OCI-LY1 (cell line): ENCODE data around the gene COL23A1.

Experiments used
- H2AFZ ChIP-seq: fragments of 200-600 bp; sonication (generic), shearing (Covaris generic); 2 replicates; pipeline ENCODE4 v1.6.0; 2014; ENCODE audit warnings: antibody characterized with exemption, mild to moderate bottlenecking, low read length
- H3F3A ChIP-seq: fragments of 200-600 bp; sonication (generic), shearing (Covaris generic); 2 replicates; pipeline ENCODE4 v1.6.0; 2014; ENCODE audit warnings: mild to moderate bottlenecking, antibody characterized with exemption, low read length, moderate library complexity; ENCODE audit not compliant: insufficient read depth
- H3K27ac ChIP-seq: fragments of 200-600 bp; sonication (generic); 2 replicates; pipeline ENCODE4 v1.5.1; 2014; ENCODE audit warnings: low read length, mixed run types, mild to moderate bottlenecking, low read depth; ENCODE audit not compliant: poor library complexity, severe bottlenecking
- H3K27me3 ChIP-seq: fragments of 200-600 bp; sonication (generic); 2 replicates; pipeline ENCODE4 v1.6.0; 2014; ENCODE audit warnings: antibody characterized with exemption, mild to moderate bottlenecking, low read length, moderate library complexity; ENCODE audit not compliant: insufficient read depth
- H3K36me3 ChIP-seq: fragments of 200-600 bp; sonication (generic); 2 replicates; pipeline ENCODE4 v1.6.1; 2014; ENCODE audit warnings: mild to moderate bottlenecking, antibody characterized with exemption, low read length, moderate library complexity, mixed read lengths; ENCODE audit not compliant: insufficient read depth
- H3K4me1 ChIP-seq: fragments of 200-600 bp; sonication (generic); 2 replicates; pipeline ENCODE4 v1.5.1; 2014; ENCODE audit warnings: mild to moderate bottlenecking, low read length, moderate library complexity; ENCODE audit not compliant: insufficient read depth, severe bottlenecking
- H3K4me2 ChIP-seq: fragments of 200-600 bp; sonication (generic), shearing (Covaris generic); 2 replicates; pipeline ENCODE4 v1.6.1; 2014; ENCODE audit warnings: low read length
- H3K4me3 ChIP-seq: fragments of 200-600 bp; sonication (generic); 2 replicates; pipeline ENCODE4 v1.5.1; 2014; ENCODE audit warnings: low read length, low read depth, mild to moderate bottlenecking, mixed read lengths; ENCODE audit not compliant: poor library complexity, severe bottlenecking
- H3K79me2 ChIP-seq: fragments of 200-600 bp; shearing (Covaris generic); 2 replicates; pipeline ENCODE4 v1.6.1; 2016; ENCODE audit warnings: mixed run types, low read length, mixed read lengths; ENCODE audit not compliant: insufficient read depth
- H3K9ac ChIP-seq: fragments of 200-600 bp; sonication (generic), shearing (Covaris generic); 2 replicates; pipeline ENCODE4 v1.6.1; 2014; ENCODE audit warnings: mild to moderate bottlenecking, low read length, mixed read lengths
- H3K9me2 ChIP-seq: fragments of 200-600 bp; sonication (generic), shearing (Covaris generic); 2 replicates; pipeline ENCODE4 v1.6.1; 2014; ENCODE audit warnings: low read depth, mild to moderate bottlenecking, low read length, mixed read lengths
- H3K9me3 ChIP-seq: fragments of 200-600 bp; shearing (Covaris generic); 2 replicates; pipeline ENCODE4 v1.6.1; 2014; ENCODE audit warnings: low read length, mixed read lengths
- H4K20me1 ChIP-seq: fragments of 200-600 bp; sonication (generic), shearing (Covaris generic); 2 replicates; pipeline ENCODE4 v1.6.0; 2016; ENCODE audit warnings: mild to moderate bottlenecking, low read length; ENCODE audit not compliant: insufficient read depth
- CTCF ChIP-seq: fragments of 200-600 bp; sonication (generic), shearing (Covaris generic); IDR thresholded peaks from 2 replicates; pipeline ENCODE4 v1.5.1; 2017; ENCODE audit warnings: mild to moderate bottlenecking, antibody characterized with exemption, low read length, moderate library complexity, mixed read lengths
- EZH2 ChIP-seq: fragments of 200-600 bp; sonication (generic), shearing (Covaris generic); IDR thresholded peaks from 2 replicates; pipeline ENCODE4 v1.8.0; 2017; ENCODE audit warnings: borderline replicate concordance, mixed run types, mild to moderate bottlenecking, antibody characterized with exemption, low read length, moderate library complexity, mixed read lengths

Gene COL23A1

GRCh38 chr5:178531786-178532185 is 58.4 kb downstream of the COL23A1 start:
- Histone ChIP-seq H3K4me3 (no peak overlapping the region), H2AFZ (no peak overlapping the region), H3K27me3 (0 out of 2 replicates have a peak, but pooled peaks cover 3% of the 10 kb centered on the region), H3K9ac (no peak overlapping the region), H3K27ac (no peak overlapping the region), H4K20me1 (no peaks in the 10 kb centered on the region), H3K4me1 (no peaks in the 10 kb centered on the region), H3F3A (no peaks in the 10 kb centered on the region), H3K79me2 (no peaks in the 10 kb centered on the region), H3K4me2 (no peak overlapping the region), H3K36me3 (no peaks in the 10 kb centered on the region), H3K9me2 (no peaks in the 10 kb centered on the region), H3K9me3 (no peaks in the 10 kb centered on the region)
- no peak for TF ChIP-seq EZH2
- no peak for TF ChIP-seq CTCF

GRCh38 chr5:178530526-178530925 is 59.7 kb downstream of the COL23A1 start:
- Histone ChIP-seq H3K9me3 (no peaks in the 10 kb centered on the region), H3K4me3 (no peak overlapping the region), H3K9me2 (no peaks in the 10 kb centered on the region), H3K9ac (no peak overlapping the region), H3K79me2 (no peaks in the 10 kb centered on the region), H3K27me3 (0 out of 2 replicates have a peak, but pooled peaks cover 3% of the 10 kb centered on the region), H3K4me1 (no peaks in the 10 kb centered on the region), H3F3A (no peaks in the 10 kb centered on the region), H3K27ac (no peak overlapping the region), H3K36me3 (no peaks in the 10 kb centered on the region), H3K4me2 (no peak overlapping the region), H2AFZ (no peak overlapping the region), H4K20me1 (no peaks in the 10 kb centered on the region)
- TF ChIP-seq CTCF (no peak), EZH2 (no peak)

- no peaks in the 10 kb centered on the region for H3K79me2 ChIP-seq
- H3K4me2 ChIP-seq: no peak overlapping the region
- no peak overlapping the region for H3K4me3 ChIP-seq
- no peak overlapping the region for H3K9ac ChIP-seq
- no peaks in the 10 kb centered on the region for H3F3A ChIP-seq
- no peaks in the 10 kb centered on the region for H3K4me1 ChIP-seq
- no peaks in the 10 kb centered on the region for H4K20me1 ChIP-seq
- H3K36me3 ChIP-seq: no peaks in the 10 kb centered on the region
- H3K27ac ChIP-seq: no peak overlapping the region
- no peak overlapping the region for H2AFZ ChIP-seq
- H3K9me3 ChIP-seq: no peaks in the 10 kb centered on the region
- H3K27me3 ChIP-seq: 0 out of 2 replicates have a peak, but pooled peaks cover 3% of the 10 kb centered on the region
- no peak for TF ChIP-seq EZH2
- no peak for TF ChIP-seq CTCF
- H3K9me2 ChIP-seq: no peaks in the 10 kb centered on the region
These were observed 61.1 kb downstream of the COL23A1 start for GRCh38 chr5:178529080-178529479.
